ENCODE measurements around the gene TANC1. TPM values are rescaled to one million over a fixed set of nuclear protein-coding genes. Genes with fewer than 3 reads are reported as not detected.

Gene TANC1
- total and polyA plus RNA-seq, 2 experiments from 2014 or later, result 8.2 to 12.1 TPM

DNA sequence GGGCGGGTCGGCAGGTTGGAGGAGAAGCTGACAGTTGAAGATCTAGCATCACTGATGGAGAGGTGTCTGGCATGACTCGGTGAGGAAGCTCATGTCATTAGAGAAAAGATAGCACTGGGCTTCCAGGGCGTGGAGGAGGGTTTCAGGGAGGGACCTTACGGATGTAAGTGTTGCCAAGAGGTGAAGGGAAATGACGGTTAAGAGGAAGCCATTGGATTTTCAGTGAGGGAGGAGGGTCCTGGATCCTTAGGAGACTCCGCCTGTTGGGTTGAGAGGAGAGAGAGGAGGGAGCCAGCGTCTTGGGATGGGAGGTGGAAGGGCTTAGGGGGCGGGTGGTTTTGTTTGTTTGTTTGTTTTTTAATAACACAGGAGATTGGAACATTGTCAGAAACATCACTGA is 214.9 kb downstream of the TANC1 start:
- Histone ChIP-seq H3K9ac (no peak overlapping the region), H4K20me1 (ENCODE audit: insufficient read depth) (no peaks in the 10 kb centered on the region), H3K9me2 (ENCODE audit: insufficient read depth) (no peaks in the 10 kb centered on the region), H3K4me3 (no peak overlapping the region), H3K36me3 (ENCODE audit: low read depth) (peaks cover 21% of the 10 kb centered on the region; the same call in 1 of the 2 replicates), H3F3A (ENCODE audit: insufficient read depth) (no peaks in the 10 kb centered on the region), H3K4me2 (ENCODE audit: unreplicated experiment) (no peak overlapping the region), H3K79me2 (ENCODE audit: insufficient read depth) (no peaks in the 10 kb centered on the region), H3K9me3 (ENCODE audit: low read depth) (no peaks in the 10 kb centered on the region), H3K27me3 (replicated peaks; ENCODE audit: insufficient read depth) (no peaks in the 10 kb centered on the region), H3K4me1 (ENCODE audit: insufficient read depth) (0 out of 2 replicates have a peak, but pooled peaks cover 4% of the 10 kb centered on the region), H3K27ac (no peak overlapping the region), H2AFZ (no peak overlapping the region)
- in situ Hi-C loops (cut with MboI), result no loop called here
- no peak for TF ChIP-seq EZH2 (IDR thresholded peaks at IDR 0.05; ENCODE audit: insufficient read depth, poor library complexity, severe bottlenecking)
- TF ChIP-seq EZH2phosphoT487 (IDR thresholded peaks at IDR 0.05; ENCODE audit: insufficient read depth, low read depth), result no peak
- DNase-seq, result no peak
- 93 to 97% methylated on average over 9 of the region's 9 CpGs for WGBS, 2 experiments (ENCODE audit: low coverage in 1 of 2, low lambda C conversion rate in 2 of 2, missing lambda C conversion rate in 2 of 2)

DNA sequence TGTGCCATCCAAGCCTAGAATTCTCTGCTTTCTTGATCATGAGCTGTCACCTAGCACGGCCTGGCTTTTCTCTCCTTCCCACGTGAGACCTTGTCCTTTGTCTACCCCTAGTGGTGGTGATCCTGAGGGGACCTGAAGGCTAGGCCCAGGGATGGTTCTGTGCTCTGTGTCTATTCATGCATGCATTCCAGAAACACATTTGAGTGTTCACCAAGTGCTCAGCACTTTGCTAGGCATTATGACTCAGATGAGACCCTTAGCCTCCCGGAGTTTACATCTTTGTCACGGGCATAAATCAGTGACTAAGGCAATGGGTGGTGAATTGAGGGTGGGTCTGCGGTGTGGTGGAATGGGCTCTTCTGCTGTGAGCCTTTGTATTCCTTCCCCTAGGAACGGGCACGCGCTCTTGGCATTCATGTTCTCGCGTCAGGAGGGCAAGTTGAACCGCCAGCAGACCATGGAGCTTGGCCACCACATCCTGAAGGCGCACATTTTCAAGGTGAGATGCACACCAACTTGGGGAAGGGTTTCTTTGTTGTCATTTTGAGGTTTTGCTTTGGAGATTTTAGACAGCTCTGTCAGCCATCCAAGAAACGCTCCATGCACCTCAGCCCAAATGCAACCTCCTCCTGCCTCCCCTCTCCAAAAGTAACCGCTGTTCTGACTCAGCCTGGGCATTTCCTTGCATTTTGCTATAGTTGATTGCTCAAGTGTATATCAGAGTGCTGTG is 217.1 kb downstream of the TANC1 start:
- Histone ChIP-seq H3K4me1 (ENCODE audit: insufficient read depth) (0 out of 2 replicates have a peak, but pooled peaks cover 4% of the 10 kb centered on the region), H2AFZ (no peak overlapping the region)

DNA sequence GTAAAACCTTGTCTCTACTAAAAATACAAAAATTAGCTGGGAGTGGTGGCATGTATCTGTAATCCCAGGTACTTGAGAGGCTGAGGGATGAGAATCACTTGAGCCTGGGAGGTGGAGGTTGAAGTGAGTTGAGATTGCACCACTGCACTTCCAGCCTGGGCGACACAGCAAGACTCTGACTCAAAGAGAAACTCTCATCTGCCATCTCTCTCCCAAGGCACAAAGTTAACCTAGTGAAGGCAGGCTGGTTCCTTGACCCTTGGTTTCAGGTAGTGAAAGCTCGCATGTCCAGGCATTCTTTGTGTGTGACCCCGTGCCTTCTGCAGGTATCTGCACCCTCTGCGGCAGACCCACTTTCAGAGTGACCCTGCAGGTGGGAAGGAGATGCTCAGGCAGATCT is 218.0 kb downstream of the TANC1 start:
- Histone ChIP-seq H3K27me3 (replicated peaks; ENCODE audit: insufficient read depth) (no peaks in the 10 kb centered on the region), H3K4me1 (ENCODE audit: insufficient read depth) (0 out of 2 replicates have a peak, but pooled peaks cover 4% of the 10 kb centered on the region), H4K20me1 (ENCODE audit: insufficient read depth) (no peaks in the 10 kb centered on the region), H3K9me2 (ENCODE audit: insufficient read depth) (no peaks in the 10 kb centered on the region), H3F3A (ENCODE audit: insufficient read depth) (no peaks in the 10 kb centered on the region), H3K4me3 (no peak overlapping the region), H3K79me2 (ENCODE audit: insufficient read depth) (no peaks in the 10 kb centered on the region), H3K9me3 (ENCODE audit: low read depth) (no peaks in the 10 kb centered on the region), H3K27ac (no peak overlapping the region), H2AFZ (no peak overlapping the region), H3K4me2 (ENCODE audit: unreplicated experiment) (no peak overlapping the region), H3K9ac (no peak overlapping the region), H3K36me3 (ENCODE audit: low read depth) (peaks cover 9% of the 10 kb centered on the region; the same call in 1 of the 2 replicates)
- in situ Hi-C loops (cut with MboI), result no loop called here
- TF ChIP-seq EZH2 (IDR thresholded peaks at IDR 0.05; ENCODE audit: insufficient read depth, poor library complexity, severe bottlenecking) (no peak), EZH2phosphoT487 (IDR thresholded peaks at IDR 0.05; ENCODE audit: insufficient read depth, low read depth) (no peak)
- no peak for DNase-seq
- 95 to 97% methylated on average over 4 of the region's 4 CpGs for WGBS, 2 experiments (ENCODE audit: low coverage in 1 of 2, low lambda C conversion rate in 2 of 2, missing lambda C conversion rate in 2 of 2)

More for the DNA sequence above, 217.1 kb downstream of the TANC1 start:
- Histone ChIP-seq H3F3A (ENCODE audit: insufficient read depth) (no peaks in the 10 kb centered on the region), H3K9me2 (ENCODE audit: insufficient read depth) (no peaks in the 10 kb centered on the region), H3K4me2 (ENCODE audit: unreplicated experiment) (no peak overlapping the region), H3K79me2 (ENCODE audit: insufficient read depth) (no peaks in the 10 kb centered on the region), H3K27ac (no peak overlapping the region), H3K9me3 (ENCODE audit: low read depth) (no peaks in the 10 kb centered on the region), H4K20me1 (ENCODE audit: insufficient read depth) (no peaks in the 10 kb centered on the region), H3K9ac (no peak overlapping the region), H3K4me3 (no peak overlapping the region), H3K27me3 (replicated peaks; ENCODE audit: insufficient read depth) (no peaks in the 10 kb centered on the region), H3K36me3 (ENCODE audit: low read depth) (peaks cover 10% of the 10 kb centered on the region; the same call in 1 of the 2 replicates)
- TF ChIP-seq EZH2phosphoT487 (IDR thresholded peaks at IDR 0.05; ENCODE audit: insufficient read depth, low read depth) (no peak), EZH2 (IDR thresholded peaks at IDR 0.05; ENCODE audit: insufficient read depth, poor library complexity, severe bottlenecking) (no peak)
- in situ Hi-C loops (cut with MboI), result no loop called here
- peak; percentile 66 for DNase-seq
- WGBS, 2 experiments (ENCODE audit: low coverage in 1 of 2, low lambda C conversion rate in 2 of 2, missing lambda C conversion rate in 2 of 2), result 79% methylated on average over 14 of the region's 14 CpGs

DNA sequence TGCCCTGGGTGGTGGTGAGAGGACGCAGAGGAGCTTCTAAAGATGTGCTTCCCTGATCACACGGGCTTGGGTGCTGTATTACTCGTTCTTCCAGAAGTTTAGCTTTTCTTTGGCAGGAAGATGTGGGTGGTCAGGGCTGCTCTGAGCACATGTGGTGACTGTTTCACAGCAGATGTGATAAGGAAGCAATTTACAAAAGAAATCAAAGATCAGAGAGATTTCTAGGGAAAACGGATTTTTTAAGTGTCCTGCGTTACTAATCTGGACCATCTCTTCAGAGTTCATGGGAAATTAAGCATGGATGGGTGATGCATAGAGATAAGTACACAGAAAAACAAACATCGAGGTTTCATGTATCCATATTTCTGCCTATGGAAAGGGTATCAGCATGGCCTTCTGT is 218.7 kb downstream of the TANC1 start:
- 44 to 45% methylated on average over 6 of the region's 6 CpGs for WGBS, 2 experiments (ENCODE audit: low coverage in 1 of 2, low lambda C conversion rate in 2 of 2, missing lambda C conversion rate in 2 of 2)
- Histone ChIP-seq H3K4me2 (ENCODE audit: unreplicated experiment) (no peak overlapping the region), H3K4me3 (no peak overlapping the region), H3K79me2 (ENCODE audit: insufficient read depth) (no peaks in the 10 kb centered on the region), H3K9me3 (ENCODE audit: low read depth) (no peaks in the 10 kb centered on the region), H2AFZ (no peak overlapping the region), H3F3A (ENCODE audit: insufficient read depth) (no peaks in the 10 kb centered on the region), H3K4me1 (ENCODE audit: insufficient read depth) (0 out of 2 replicates have a peak, but pooled peaks cover 4% of the 10 kb centered on the region), H3K36me3 (ENCODE audit: low read depth) (peaks cover 8% of the 10 kb centered on the region; the same call in 1 of the 2 replicates), H3K27ac (no peak overlapping the region), H3K9me2 (ENCODE audit: insufficient read depth) (no peaks in the 10 kb centered on the region), H4K20me1 (ENCODE audit: insufficient read depth) (no peaks in the 10 kb centered on the region), H3K9ac (0 out of 2 replicates have a peak overlapping the region, but pooled peaks have one; percentile 5), H3K27me3 (replicated peaks; ENCODE audit: insufficient read depth) (no peaks in the 10 kb centered on the region)
- peak; percentile 26 for DNase-seq
- no peak for TF ChIP-seq EZH2 (IDR thresholded peaks at IDR 0.05; ENCODE audit: insufficient read depth, poor library complexity, severe bottlenecking)
- no peak for TF ChIP-seq EZH2phosphoT487 (IDR thresholded peaks at IDR 0.05; ENCODE audit: insufficient read depth, low read depth)
- in situ Hi-C loops (cut with MboI), result no loop called here

Measured in GM23248 (cell line).